H1 (cell line): Measurements from ENCODE around the gene AMOTL2. TPM values are rescaled to one million over a fixed set of nuclear protein-coding genes. Genes with fewer than 3 reads are reported as not detected.

Experiments used
- CTCF ChIA-PET: fragments of 300-600 bp; sonication (Branson Sonifier 250); formaldehyde crosslinking; loops from one replicate; lab custom pipeline; 2021; ENCODE audit not compliant: partially characterized antibody; lab: Charles Lee
- POLR2A ChIA-PET: fragments of 300-600 bp; sonication (Branson Sonifier 250); formaldehyde crosslinking; loops from one replicate; lab custom pipeline; 2021; ENCODE audit warnings: inconsistent platforms; ENCODE audit not compliant: partially characterized antibody; lab: Charles Lee
- DNase-seq, 2 experiments: peaks; one replicate each; pipeline versions ENCODE4 v3.0.0 to v3.0.0-alpha.2; 2010 to 2022; ENCODE audit warnings: low spot score in 2 of 2, low read depth in 1 of 2, mixed read lengths in 1 of 2
- FAIRE-seq: peaks from 2 replicates; lab custom pipeline; 2011; peaks lifted over from hg19 to GRCh38; lab: Jason Lieb, UNC
- H2AFZ ChIP-seq: 2 replicates; pipeline ENCODE4 v1.8.1; 2012; ENCODE audit warnings: low read length, inconsistent platforms
- H2AK5ac ChIP-seq: 2 replicates; pipeline ENCODE4 v1.6.1; 2013; ENCODE audit warnings: low read depth, low read length
- H2BK120ac ChIP-seq: replicated peaks from 2 replicates; pipeline ENCODE3; 2013; ENCODE audit warnings: low read depth, low read length, inconsistent platforms
- H2BK12ac ChIP-seq: 2 replicates; pipeline ENCODE4 v1.6.1; 2013; ENCODE audit warnings: low read depth, low read length
- H2BK15ac ChIP-seq: 2 replicates; pipeline ENCODE4 v1.6.1; 2013; ENCODE audit warnings: low read length
- H2BK20ac ChIP-seq: 2 replicates; pipeline ENCODE4 v1.6.1; 2013; ENCODE audit warnings: low read length
- H2BK5ac ChIP-seq: 2 replicates; pipeline ENCODE4 v1.6.1; 2013; ENCODE audit warnings: low read depth, low read length
- H3K14ac ChIP-seq: 2 replicates; pipeline ENCODE4 v1.6.1; 2013; ENCODE audit warnings: inconsistent platforms; ENCODE audit not compliant: insufficient read length
- H3K18ac ChIP-seq: 2 replicates; pipeline ENCODE4 v1.6.1; 2013; ENCODE audit warnings: low read length; ENCODE audit errors: extremely low read depth
- H3K23ac ChIP-seq: 2 replicates; pipeline ENCODE4 v1.6.1; 2013; ENCODE audit warnings: inconsistent platforms; ENCODE audit not compliant: insufficient read length
- H3K23me2 ChIP-seq: 2 replicates; pipeline ENCODE4 v1.6.1; 2013; ENCODE audit warnings: low read depth, low read length
- H3K27ac ChIP-seq: 2 replicates; pipeline ENCODE4 v1.6.1; 2011; ENCODE audit warnings: low read depth, low read length, inconsistent platforms
- H3K27me3 ChIP-seq, 4 experiments: replicated peaks in 1 of 4; 1 replicate in 1 of 4; 2 replicates in 3 of 4; pipeline versions ENCODE4 v1.6.1 to v1.8.1; 2011 to 2013; ENCODE audit warnings: low read length in 3 of 4, mild to moderate bottlenecking in 3 of 4, inconsistent platforms in 2 of 4, mixed read lengths in 2 of 4, moderate library complexity in 1 of 4; ENCODE audit not compliant: control insufficient read depth in 3 of 4, insufficient read depth in 3 of 4; ENCODE audit errors: extremely low read depth in 1 of 4
- H3K36me3 ChIP-seq, 4 experiments: 2 replicates each; pipeline versions ENCODE4 v1.6.1 to v1.8.1; 2011 to 2013; ENCODE audit warnings: mild to moderate bottlenecking in 4 of 4, low read length in 3 of 4, moderate library complexity in 2 of 4, control low read depth in 1 of 4, inconsistent platforms in 1 of 4; ENCODE audit not compliant: insufficient read depth in 4 of 4, control insufficient read depth in 2 of 4
- H3K4ac ChIP-seq: replicated peaks from 2 replicates; pipeline ENCODE3; 2013; ENCODE audit warnings: low read length, low read depth, mixed read lengths, inconsistent platforms; ENCODE audit not compliant: insufficient read length
- H3K4me1 ChIP-seq, 4 experiments: replicated peaks in 1 of 4; 1 replicate in 1 of 4; 2 replicates in 3 of 4; pipeline versions ENCODE4 v1.6.1 to v1.8.1; 2011 to 2013; ENCODE audit warnings: low read length in 3 of 4, inconsistent platforms in 2 of 4, mixed read lengths in 1 of 4; ENCODE audit not compliant: insufficient read depth in 4 of 4, control insufficient read depth in 3 of 4
- H3K4me2 ChIP-seq, 2 experiments: 2 replicates each; pipeline versions ENCODE4 v1.6.1 to v1.8.1; 2011 to 2013; ENCODE audit warnings: low read depth in 2 of 2, low read length in 2 of 2, control low read depth in 1 of 2, inconsistent platforms in 1 of 2, mild to moderate bottlenecking in 1 of 2; ENCODE audit not compliant: insufficient read depth in 1 of 2
- H3K4me3 ChIP-seq, 4 experiments: fragments of 200-600, 300-600 bp in 1 of 4; sonication (generic), shearing (Covaris generic), sonication (Bioruptor Twin) in 1 of 4; 2 replicates each; pipeline versions ENCODE4 v1.5.1 to v1.8.1; 2011 to 2016; ENCODE audit warnings: low read length in 4 of 4, low read depth in 3 of 4, control low read depth in 2 of 4, inconsistent platforms in 2 of 4, mild to moderate bottlenecking in 2 of 4, mixed read lengths in 1 of 4, moderate library complexity in 1 of 4; ENCODE audit not compliant: insufficient read depth in 2 of 4; ENCODE audit errors: extremely low read depth in 1 of 4
- H3K56ac ChIP-seq: replicated peaks from 2 replicates; pipeline ENCODE3; 2013; ENCODE audit warnings: low read depth, mild to moderate bottlenecking, mixed read lengths, low read length, inconsistent platforms; ENCODE audit not compliant: insufficient read length
- H3K79me1 ChIP-seq: 2 replicates; pipeline ENCODE4 v1.6.1; 2013; ENCODE audit warnings: low read depth, low read length, control low read depth
- H3K79me2 ChIP-seq, 2 experiments: 2 replicates each; pipeline versions ENCODE4 v1.6.1 to v1.8.1; 2012 to 2013; ENCODE audit warnings: low read length in 2 of 2, mild to moderate bottlenecking in 2 of 2, inconsistent platforms in 1 of 2; ENCODE audit not compliant: insufficient read depth in 2 of 2, control insufficient read depth in 1 of 2
- H3K9ac ChIP-seq, 4 experiments: replicated peaks in 1 of 4; 1 replicate in 1 of 4; 2 replicates in 3 of 4; pipeline versions ENCODE4 v1.6.1 to v1.8.1; 2011 to 2013; ENCODE audit warnings: low read depth in 3 of 4, low read length in 3 of 4, control low read depth in 2 of 4, mild to moderate bottlenecking in 2 of 4, moderate library complexity in 2 of 4, inconsistent platforms in 1 of 4; ENCODE audit errors: extremely low read depth in 1 of 4
- H3K9me3 ChIP-seq, 2 experiments: 2 replicates each; pipeline versions ENCODE4 v1.6.1 to v1.8.1; 2012 to 2013; ENCODE audit warnings: mild to moderate bottlenecking in 2 of 2, moderate library complexity in 2 of 2, control low read depth in 1 of 2, inconsistent platforms in 1 of 2, low read depth in 1 of 2, low read length in 1 of 2, mixed read lengths in 1 of 2; ENCODE audit not compliant: insufficient read depth in 2 of 2
- H4K20me1 ChIP-seq, 2 experiments: replicated peaks in 1 of 2; 2 replicates each; pipeline versions ENCODE3 to v1.8.1; 2011 to 2013; ENCODE audit warnings: inconsistent platforms in 2 of 2, low read length in 2 of 2, mild to moderate bottlenecking in 1 of 2; ENCODE audit not compliant: insufficient read depth in 2 of 2, control insufficient read depth in 1 of 2
- H4K5ac ChIP-seq: 2 replicates; pipeline ENCODE4 v1.6.1; 2013; ENCODE audit warnings: low read length, low read depth, mixed read lengths, inconsistent platforms; ENCODE audit not compliant: insufficient read length
- H4K8ac ChIP-seq: 2 replicates; pipeline ENCODE4 v1.8.0; 2013; ENCODE audit warnings: mild to moderate bottlenecking, moderate library complexity, low read length, inconsistent platforms; ENCODE audit not compliant: insufficient read depth; ENCODE audit errors: extremely low read depth
- H4K91ac ChIP-seq: replicated peaks from 2 replicates; pipeline ENCODE3; 2013; ENCODE audit warnings: low read length, mixed read lengths, inconsistent platforms; ENCODE audit not compliant: insufficient read length
- CHD2 ChIP-seq: IDR thresholded peaks from 2 replicates; pipeline ENCODE4 v1.6.1; 2012; ENCODE audit warnings: low read length, improper control_type of control experiment
- EGR1 ChIP-seq: IDR thresholded peaks from 2 replicates; pipeline ENCODE4 v1.6.1; 2011; ENCODE audit warnings: low read depth, low read length, borderline replicate concordance
- EZH2 ChIP-seq: fragments of 200-600 bp; sonication (generic); IDR thresholded peaks from 2 replicates; pipeline ENCODE4 v1.7.1; 2012; ENCODE audit warnings: low read depth, mild to moderate bottlenecking, moderate library complexity, low read length, inconsistent platforms; ENCODE audit not compliant: severe bottlenecking
- HDAC6 ChIP-seq: IDR thresholded peaks from one replicate; pipeline ENCODE4 v1.7.1; 2012; ENCODE audit warnings: low read depth, mild to moderate bottlenecking, inconsistent platforms, low read length, moderate library complexity
- KDM5A ChIP-seq: fragments of 200-600 bp; IDR thresholded peaks from 2 replicates; pipeline ENCODE4 v1.7.1; 2012; ENCODE audit warnings: mild to moderate bottlenecking, low read length, inconsistent platforms, mixed read lengths
- PHF8 ChIP-seq: fragments of 200-600 bp; sonication (generic); conservative IDR thresholded peaks from 2 replicates; pipeline ENCODE4 v1.7.1; 2012; ENCODE audit warnings: low read depth, mild to moderate bottlenecking, inconsistent platforms, low read length, moderate library complexity
- RFX5 ChIP-seq: IDR thresholded peaks from 2 replicates; pipeline ENCODE4 v1.6.1; 2011; ENCODE audit warnings: low read depth, low read length, improper control_type of control experiment, borderline replicate concordance
- TAF7 ChIP-seq: optimal IDR thresholded peaks from 2 replicates; pipeline ENCODE3; 2011; ENCODE audit warnings: low read depth, mild to moderate bottlenecking, inconsistent platforms, low read length, moderate library complexity, borderline replicate concordance
- TEAD4 ChIP-seq: IDR thresholded peaks from 2 replicates; pipeline ENCODE4 v1.6.1; 2012; ENCODE audit warnings: low read depth, low read length, inconsistent platforms, mixed read lengths
- USF2 ChIP-seq: IDR thresholded peaks from 2 replicates; pipeline ENCODE4 v1.6.1; 2011; ENCODE audit warnings: low read length, improper control_type of control experiment
- ZNF274 ChIP-seq: IDR thresholded peaks from 2 replicates; pipeline ENCODE4 v1.7.0; 2012; ENCODE audit warnings: low read length, borderline replicate concordance; ENCODE audit errors: extremely low read depth
- WGBS, 2 experiments: shearing (Covaris generic) in 1 of 2; methylation state at CpG; one replicate each; pipeline versions ENCODE4 v1.1.6 to v1.1.7; 2013 to 2015; ENCODE audit warnings: low lambda C conversion rate in 2 of 2, mixed read lengths in 2 of 2, inconsistent platforms in 1 of 2, low coverage in 1 of 2, missing lambda C conversion rate in 1 of 2; ENCODE audit not compliant: insufficient replicate concordance in 2 of 2, insufficient coverage in 1 of 2, insufficient read length in 1 of 2; ENCODE audit errors: extremely low coverage in 1 of 2, missing lambda C conversion rate in 1 of 2; 5-methylcytosine and 5-hydroxymethylcytosine counted together
- polyA plus RNA-seq, 7 experiments: library from polyadenylated mRNA; depleted of rRNA in 3 of 7; stranded (reverse) in 5 of 7; unstranded in 2 of 7; fragments of >200 nt in 5 of 7; fragments of 200-250 nt in 2 of 7; gene quantifications; 1 replicate in 5 of 7; 2 replicates in 1 of 7; 4 replicates in 1 of 7; pipeline versions ENCODE4 v1.2.1 to v1.2.3, GENCODE V29; 2011 to 2013; ENCODE audit warnings: missing spikeins in 2 of 7, mixed read lengths in 2 of 7
- total RNA-seq: library from RNA; stranded (reverse); fragmentation: NEBNext Ultra II Directional; extraction: Animal tissue kit (Norgen Biotek cat#: 25700); gene quantifications from 2 replicates; pipeline ENCODE4 v1.2.1, GENCODE V29; 2021

Gene AMOTL2
- total and polyA plus RNA-seq, 2 of the 8 experiments (the other 6 are each of a cell fraction or from before 2014, with no cell fraction given) = 19.0 to 63.7 TPM

- Histone ChIP-seq H4K5ac (no peak overlapping the region), H3K4me2 (no peak overlapping the region), H3K56ac (no peak overlapping the region), H4K91ac (no peak overlapping the region), H2BK5ac (no peak overlapping the region), H2BK12ac (no peak overlapping the region), H3K79me2 (no peaks in the 10 kb centered on the region), H2BK120ac (no peak overlapping the region), H3K79me1 (no peaks in the 10 kb centered on the region), H2AK5ac (no peak overlapping the region), H3K23me2 (no peaks in the 10 kb centered on the region; the same call in 1 of the 2 replicates), H3K9ac (no peak overlapping the region), H3K23ac (no peak overlapping the region), H3K14ac (no peak overlapping the region), H3K4me1 (peaks cover 0 to 6% (median 0%) of the 10 kb centered on the region in 4 experiments; a peak in 2 of 7 replicates), H2BK20ac (no peak overlapping the region), H3K4me3 (no peak overlapping the region), H2BK15ac (no peak overlapping the region), H2AFZ (no peak overlapping the region), H3K4ac (no peak overlapping the region), H3K18ac (no peak overlapping the region), H4K8ac (no peak overlapping the region), H3K27ac (no peak overlapping the region), H3K36me3 (no peaks in the 10 kb centered on the region; a peak in 1 of 8 replicates), H4K20me1 (no peaks in the 10 kb centered on the region), H3K27me3 (no peaks in the 10 kb centered on the region; a peak in 1 of 7 replicates), H3K9me3 (no peaks in the 10 kb centered on the region; a peak in 1 of 4 replicates)
- CTCF ChIA-PET = interaction anchor here (1.2 to 2.3 kb wide), 4 partner anchors 11 to 75 kb away, joined by 3 to 7 read pairs (median 4); no protein-coding TSS in a partner anchor
- 85% methylated on average over 10 of the region's 10 CpGs; no CpG with 5 or more reads in 1 of the 2 experiments for WGBS, 2 experiments
- FAIRE-seq (no peak), DNase-seq (no peak)
- POLR2A ChIA-PET = interaction anchor here (0.8 to 2.1 kb wide), 4 partner anchors 11 to 57 kb away, joined by 3 to 9 read pairs (median 4); partner anchors contain the start of gene AMOTL2
- TF ChIP-seq EZH2 = no peak
- no peak for TF ChIP-seq USF2
- no peak for TF ChIP-seq PHF8
- TF ChIP-seq ZNF274 = no peak
- no peak for TF ChIP-seq KDM5A
- TF ChIP-seq RFX5 = no peak
- no peak for TF ChIP-seq HDAC6
- TF ChIP-seq TEAD4 = no peak
- no peak for TF ChIP-seq CHD2
- TF ChIP-seq EGR1 = no peak
- TF ChIP-seq TAF7 = no peak
These were observed 14.7 kb upstream of the AMOTL2 start for GRCh38 chr3:134388788-134389485.
